Activated CD4-positive, CD25-positive, alpha-beta regulatory T cell treated with anti-CD3 and anti-CD28 coated beads, Interleukin-2, amount 50 U/mL, for 72 hours (primary cell): ENCODE measurements around the gene LRRC4C.

ENCODE experiments used
- DNase-seq: peaks from one replicate; pipeline ENCODE4 v3.0.0; 2021

LRRC4C gene

DNA sequence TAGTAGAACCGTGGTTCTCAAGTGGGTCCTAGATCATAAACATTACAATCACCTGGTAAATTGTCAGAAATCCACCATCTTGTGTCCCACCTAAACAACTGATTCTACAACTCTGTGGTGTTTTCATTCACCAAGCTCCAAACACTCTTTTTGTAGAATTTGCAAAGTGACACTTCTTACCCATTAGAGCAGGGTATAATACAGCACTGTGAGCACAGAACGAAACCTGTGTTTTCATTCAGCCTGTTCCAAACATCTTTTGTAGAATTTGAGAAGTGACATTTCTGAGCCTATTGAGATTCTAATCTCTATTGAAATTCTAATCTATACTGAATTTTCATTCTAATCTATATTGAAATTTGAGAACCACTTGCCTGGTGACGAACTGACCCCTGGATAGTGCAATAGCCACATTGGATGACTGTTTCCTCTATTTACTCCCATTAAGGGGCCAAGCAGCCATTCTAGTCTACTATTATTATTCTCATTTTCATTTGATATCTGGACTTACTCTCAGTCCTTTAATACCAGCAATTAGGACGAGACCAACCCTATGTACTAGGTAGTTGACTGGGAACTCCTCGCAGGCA lies 616.6 kb downstream of the LRRC4C start:
- DNase-seq, result no peak

- DNase-seq, result no peak
These were observed 618.2 kb downstream of the LRRC4C start for GRCh38 chr11:40841231-40841630.

GRCh38 chr11:40838181-40838683 lies 621.2 kb downstream of the LRRC4C start:
- no peak for DNase-seq

DNA sequence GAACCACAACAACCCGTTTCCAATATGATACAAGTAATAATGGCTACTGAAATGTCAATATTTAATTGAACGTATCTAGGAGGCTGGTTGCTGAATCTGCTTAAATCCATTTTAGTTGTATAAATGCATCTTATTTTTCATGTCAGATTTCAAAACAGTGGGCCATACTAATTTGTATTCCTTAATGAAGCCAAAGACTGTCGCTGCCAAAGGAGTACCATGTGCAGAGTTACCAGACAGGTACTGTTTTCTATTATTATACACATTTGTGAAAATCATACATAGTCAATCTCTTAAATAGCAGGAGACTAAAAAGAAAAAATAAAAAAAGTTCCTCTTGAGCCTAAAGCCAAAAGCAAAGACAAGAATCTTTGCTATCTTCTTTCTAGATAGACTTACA lies 632.3 kb downstream of the LRRC4C start:
- no peak for DNase-seq

DNA sequence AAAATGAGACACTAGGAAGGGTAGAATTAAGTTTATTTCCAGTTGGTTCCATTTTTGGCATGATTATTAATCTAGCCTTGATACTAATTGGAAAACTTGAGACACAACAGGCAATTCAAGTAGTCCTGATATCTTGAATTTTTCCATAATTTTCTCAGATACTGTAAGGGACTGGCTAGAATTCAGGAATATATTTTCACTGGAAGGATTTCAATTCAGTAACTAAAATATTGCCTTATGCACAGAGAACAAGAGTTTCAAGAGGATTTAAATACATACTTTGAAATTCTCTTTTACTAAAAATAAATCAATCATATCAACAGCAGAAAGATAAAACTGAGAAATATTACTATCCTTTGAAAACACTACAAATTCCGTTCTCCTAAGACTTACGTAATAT lies 632.9 kb downstream of the LRRC4C start:
- no peak for DNase-seq

- DNase-seq, result no peak
These were observed 634.1 kb downstream of the LRRC4C start for GRCh38 chr11:40825201-40825834.

- DNase-seq, result no peak
These were observed 640.2 kb downstream of the LRRC4C start for GRCh38 chr11:40819230-40819629.

GRCh38 chr11:40816976-40817375 lies 642.5 kb downstream of the LRRC4C start:
- no peak for DNase-seq

DNA sequence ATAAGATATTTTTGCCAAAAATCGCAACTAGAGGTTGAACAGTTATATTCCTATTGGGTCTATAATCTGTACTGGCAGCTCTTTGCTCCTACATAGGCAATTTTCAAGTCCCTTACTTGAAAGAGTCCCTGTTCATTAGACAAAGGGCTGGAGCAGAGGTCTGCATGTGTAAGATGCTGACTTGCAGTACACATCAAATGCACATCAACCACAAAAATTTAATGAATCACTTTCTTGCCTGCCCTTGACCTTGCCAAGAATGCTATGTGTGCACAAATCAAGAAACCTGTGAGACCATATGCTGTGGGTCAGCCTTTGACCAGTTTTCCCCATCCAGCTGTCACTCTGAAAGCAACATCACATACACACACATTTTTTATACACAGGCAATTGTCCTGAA lies 661.5 kb downstream of the LRRC4C start:
- DNase-seq, result no peak

- DNase-seq, result no peak
These were observed 672.2 kb downstream of the LRRC4C start for GRCh38 chr11:40787224-40787623.

GRCh38 chr11:40763046-40763445 lies 696.4 kb downstream of the LRRC4C start:
- DNase-seq, result no peak

DNA sequence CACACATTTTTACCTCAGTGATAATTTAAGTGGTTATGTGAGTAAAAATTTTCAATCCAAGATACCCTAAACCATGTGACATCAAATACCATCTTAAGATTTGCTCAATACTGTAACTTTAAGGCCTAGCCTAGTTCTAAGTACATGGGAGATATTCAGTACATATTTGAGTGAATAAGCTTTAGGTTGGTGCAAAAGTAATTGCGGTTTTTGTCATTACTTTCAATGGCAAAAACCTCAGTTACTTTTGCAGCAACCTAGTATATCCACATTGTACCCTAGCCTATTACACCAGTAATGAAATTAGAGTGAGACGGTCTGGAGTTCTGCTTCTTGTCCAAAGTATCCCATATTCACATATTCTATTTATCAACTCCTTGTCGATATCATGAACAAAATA lies 700.1 kb downstream of the LRRC4C start:
- no peak for DNase-seq

GRCh38 chr11:40754297-40754696 lies 705.2 kb downstream of the LRRC4C start:
- DNase-seq, result no peak

DNA sequence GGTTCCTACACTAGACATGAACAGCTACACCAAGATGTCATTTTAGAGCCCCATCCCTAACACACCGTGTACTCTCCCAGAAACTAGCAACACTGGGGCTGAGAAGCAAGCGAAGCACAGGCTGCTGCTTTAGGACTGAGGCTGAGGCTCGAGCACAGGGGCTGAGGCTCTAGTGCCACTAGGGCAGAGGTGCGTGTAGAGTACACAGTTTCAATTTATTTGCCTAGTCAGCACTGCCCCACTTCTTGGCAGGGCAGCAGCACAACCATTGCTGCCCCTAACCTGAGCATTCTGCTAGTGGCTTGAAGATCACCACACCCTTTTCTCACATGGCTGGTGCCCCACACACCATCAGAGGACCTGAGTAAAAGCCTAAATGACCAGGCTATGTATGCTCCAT lies 713.2 kb downstream of the LRRC4C start:
- DNase-seq, result no peak

DNA sequence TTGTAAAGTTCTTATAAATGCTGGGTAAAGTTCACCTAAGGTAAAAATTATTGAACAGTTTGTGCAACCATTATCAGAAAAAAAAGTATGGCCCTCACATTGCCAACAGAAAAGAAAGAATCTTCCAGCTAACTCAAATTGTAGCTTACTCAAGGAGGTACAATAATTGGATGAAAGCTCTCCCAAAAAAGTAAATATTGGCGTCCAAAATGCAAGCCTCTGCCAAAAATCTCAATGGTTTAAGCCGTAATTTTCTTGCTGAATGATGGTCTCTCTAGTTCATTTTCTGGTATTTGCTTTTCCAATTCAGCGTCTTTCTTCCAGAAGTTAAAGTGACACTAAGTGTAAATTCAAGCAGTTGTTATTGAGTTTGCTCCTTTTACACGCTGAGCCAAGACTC lies 727.3 kb downstream of the LRRC4C start:
- DNase-seq, result no peak

- no peak for DNase-seq
These were observed 737.2 kb downstream of the LRRC4C start for GRCh38 chr11:40722179-40722795.

DNA sequence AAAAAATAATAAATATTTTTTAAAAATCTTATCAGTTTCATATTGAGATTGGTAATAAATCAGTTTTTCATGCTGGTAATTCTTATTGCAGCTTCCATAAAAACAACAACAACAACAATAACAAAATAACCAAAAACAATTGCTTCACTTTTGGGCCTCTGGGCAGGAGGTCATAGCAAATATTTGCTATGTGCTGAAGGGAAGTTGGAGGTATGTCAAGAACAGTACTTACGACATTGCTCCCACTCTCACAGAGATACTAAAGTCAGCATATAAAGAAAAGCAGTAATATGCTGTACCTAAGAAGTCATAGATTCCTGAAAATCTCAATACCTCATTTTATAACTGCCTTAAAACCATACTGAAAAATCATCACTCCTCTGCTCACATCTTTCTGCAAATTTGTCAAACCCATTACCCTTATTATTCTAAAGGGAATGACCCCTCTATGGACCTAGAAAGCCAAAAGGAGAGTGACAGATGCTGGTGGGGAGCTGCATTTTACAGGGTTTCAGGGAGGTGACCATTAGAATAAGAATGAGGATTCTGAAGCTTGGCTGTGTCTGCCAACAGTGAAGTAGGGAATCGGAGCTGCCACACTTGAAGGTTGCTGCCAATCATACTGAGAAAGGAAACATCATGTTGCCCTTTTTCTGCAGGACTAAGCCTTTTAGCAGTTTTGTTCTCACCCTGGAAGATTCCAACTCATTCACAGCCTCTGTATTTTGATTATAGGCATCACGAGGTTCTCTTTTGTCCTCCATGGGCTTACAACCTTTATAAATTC lies 742.9 kb downstream of the LRRC4C start:
- no peak for DNase-seq

GRCh38 chr11:40713083-40713482 lies 746.4 kb downstream of the LRRC4C start:
- no peak for DNase-seq

GRCh38 chr11:40701027-40701426 lies 758.4 kb downstream of the LRRC4C start:
- DNase-seq, result no peak

GRCh38 chr11:40689823-40690222 lies 769.6 kb downstream of the LRRC4C start:
- no peak for DNase-seq

DNA sequence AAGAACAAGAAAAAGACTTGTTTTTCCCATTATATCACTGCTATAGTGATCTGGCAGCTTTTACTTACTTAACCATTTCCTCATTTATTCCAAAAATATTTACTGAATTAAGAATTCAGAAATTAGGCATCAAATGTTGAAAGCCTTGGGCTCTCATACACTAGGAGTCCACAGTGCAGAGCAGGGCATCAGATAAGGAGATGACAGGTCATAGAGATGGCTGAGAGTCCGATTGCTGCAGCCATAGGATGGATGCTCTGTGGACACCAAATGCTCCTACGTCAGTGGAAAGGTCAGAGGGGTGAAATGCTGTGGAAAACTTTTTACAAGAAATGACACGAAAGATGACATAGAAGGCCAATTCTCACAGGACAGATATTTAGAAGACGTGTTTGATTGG lies 771.1 kb downstream of the LRRC4C start:
- no peak for DNase-seq

GRCh38 chr11:40686765-40687164 lies 772.7 kb downstream of the LRRC4C start:
- no peak for DNase-seq

DNA sequence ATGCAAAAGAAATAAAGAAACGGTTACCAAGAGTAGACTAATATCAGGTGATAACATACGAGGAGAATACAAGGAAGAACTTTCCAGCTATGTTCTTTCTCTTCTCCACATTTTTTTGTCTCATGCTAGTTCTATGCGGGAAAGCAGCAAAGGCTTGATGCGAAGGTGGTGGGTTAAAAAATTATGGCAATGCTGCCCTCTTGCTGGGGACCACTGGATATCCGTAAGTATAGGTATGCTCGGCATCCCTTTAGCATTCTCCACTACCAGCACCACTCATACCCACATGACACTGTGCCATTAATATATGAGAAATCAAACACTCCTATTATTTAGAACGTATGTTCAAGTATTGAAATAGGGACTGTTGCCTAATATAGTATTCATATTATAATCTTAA lies 776.4 kb downstream of the LRRC4C start:
- no peak for DNase-seq

- DNase-seq, result no peak
These were observed 780.2 kb downstream of the LRRC4C start for GRCh38 chr11:40679276-40679675.
